IMR-90 (cell line): ENCODE data around the gene ERMN. TPM values are rescaled to one million over a fixed set of nuclear protein-coding genes. Genes with fewer than 3 reads are reported as not detected.

ENCODE experiments used
- ATAC-seq: fragments of 200-7000 bp; cut with Tn5 transposase; 2 replicates; pipeline ENCODE4 v1.9.1; 2020; ENCODE audit warnings: low read depth, mild to moderate bottlenecking, moderate library complexity
- BruUV-seq: library from RNA; stranded (reverse); fragments of 400-500 nt; replicated peaks from 2 replicates; lab custom pipeline; 2021; lab: Mats Ljungman, UMichigan
- CTCF ChIA-PET: fragments of 300-600 bp; formaldehyde crosslinking; extraction: SDS; loops from one replicate; lab custom pipeline; 2021; ENCODE audit warnings: antibody characterized with exemption; lab: Yijun Ruan, JAX
- POLR2A ChIA-PET: fragments of 300-600 bp; sonication (Branson Sonifier 250); formaldehyde crosslinking; loops from one replicate; lab custom pipeline; 2022; ENCODE audit warnings: antibody characterized with exemption; ENCODE audit not compliant: unreplicated experiment; lab: Charles Lee
- DNase-seq: peaks from one replicate; pipeline ENCODE4 v3.0.0; 2013
- H2AFZ ChIP-seq: replicated peaks from 2 replicates; pipeline ENCODE3; 2013; ENCODE audit warnings: low read length, mild to moderate bottlenecking; ENCODE audit not compliant: poor library complexity
- H2AK5ac ChIP-seq: 2 replicates; pipeline ENCODE4 v1.6.1; 2013; ENCODE audit warnings: low read depth, low read length, inconsistent platforms
- H2AK9ac ChIP-seq: replicated peaks from 2 replicates; pipeline ENCODE3; 2013; ENCODE audit warnings: mild to moderate bottlenecking, low read depth, low read length, moderate library complexity; ENCODE audit not compliant: poor library complexity
- H2BK120ac ChIP-seq: 2 replicates; pipeline ENCODE4 v1.6.1; 2013; ENCODE audit warnings: low read depth, low read length, inconsistent platforms
- H2BK15ac ChIP-seq: 3 replicates; pipeline ENCODE4 v1.6.1; 2013; ENCODE audit warnings: low read depth, low read length, inconsistent platforms
- H2BK20ac ChIP-seq: 2 replicates; pipeline ENCODE4 v1.6.1; 2013; ENCODE audit warnings: low read depth, mild to moderate bottlenecking, inconsistent platforms, low read length, moderate library complexity
- H2BK5ac ChIP-seq: 2 replicates; pipeline ENCODE4 v1.6.1; 2013; ENCODE audit warnings: mild to moderate bottlenecking, low read depth, low read length, inconsistent platforms; ENCODE audit not compliant: poor library complexity, severe bottlenecking
- H3K14ac ChIP-seq: replicated peaks from 2 replicates; pipeline ENCODE4 v1.6.1; 2013; ENCODE audit warnings: low read depth, low read length, inconsistent platforms
- H3K18ac ChIP-seq: 2 replicates; pipeline ENCODE4 v1.6.1; 2013; ENCODE audit warnings: low read depth, low read length, control low read depth
- H3K23ac ChIP-seq: 2 replicates; pipeline ENCODE4 v1.6.1; 2013; ENCODE audit warnings: low read depth, low read length, inconsistent platforms
- H3K27ac ChIP-seq: 2 replicates; pipeline ENCODE4 v1.5.1; 2013; ENCODE audit warnings: mild to moderate bottlenecking, control low read depth, low read length; ENCODE audit not compliant: insufficient read depth
- H3K27me3 ChIP-seq: 2 replicates; pipeline ENCODE4 v1.6.1; 2013; ENCODE audit warnings: low read length; ENCODE audit not compliant: control insufficient read depth, insufficient read depth
- H3K36me3 ChIP-seq: 2 replicates; pipeline ENCODE4 v1.6.1; 2013; ENCODE audit warnings: low read length, mixed read lengths; ENCODE audit not compliant: control insufficient read depth, insufficient read depth
- H3K4ac ChIP-seq: 2 replicates; pipeline ENCODE4 v1.6.1; 2013; ENCODE audit warnings: low read depth, low read length, inconsistent platforms
- H3K4me1 ChIP-seq: 2 replicates; pipeline ENCODE4 v1.6.1; 2013; ENCODE audit warnings: low read length, mixed read lengths; ENCODE audit not compliant: control insufficient read depth, insufficient read depth
- H3K4me2 ChIP-seq: 2 replicates; pipeline ENCODE4 v1.6.1; 2013; ENCODE audit warnings: low read depth, mild to moderate bottlenecking, control low read depth, low read length, moderate library complexity
- H3K4me3 ChIP-seq: 2 replicates; pipeline ENCODE4 v1.5.1; 2013; ENCODE audit warnings: low read depth, mild to moderate bottlenecking, control low read depth, low read length, moderate library complexity; ENCODE audit not compliant: insufficient read depth
- H3K56ac ChIP-seq: 2 replicates; pipeline ENCODE4 v1.6.1; 2013; ENCODE audit warnings: low read length, inconsistent platforms; ENCODE audit not compliant: insufficient read depth; ENCODE audit errors: extremely low read depth
- H3K79me1 ChIP-seq, 2 experiments: 2 replicates each; pipeline ENCODE4 v1.6.1; 2013; ENCODE audit warnings: low read length in 2 of 2, inconsistent platforms in 1 of 2, low read depth in 1 of 2
- H3K9ac ChIP-seq: 2 replicates; pipeline ENCODE4 v1.6.1; 2013; ENCODE audit warnings: low read depth, low read length, control low read depth
- H3K9me1 ChIP-seq: 2 replicates; pipeline ENCODE4 v1.6.1; 2013; ENCODE audit warnings: low read length, inconsistent platforms; ENCODE audit not compliant: insufficient read depth
- H3K9me3 ChIP-seq: 2 replicates; pipeline ENCODE4 v1.6.1; 2013; ENCODE audit warnings: low read length; ENCODE audit not compliant: control insufficient read depth, insufficient read depth
- H4K20me1 ChIP-seq: 2 replicates; pipeline ENCODE4 v1.6.1; 2013; ENCODE audit warnings: low read length, inconsistent platforms; ENCODE audit not compliant: insufficient read depth
- H4K5ac ChIP-seq: 2 replicates; pipeline ENCODE4 v1.6.1; 2013; ENCODE audit warnings: mild to moderate bottlenecking, low read depth, low read length, control low read depth
- H4K8ac ChIP-seq, 2 experiments: 2 replicates each; pipeline ENCODE4 v1.6.1; 2013; ENCODE audit warnings: low read depth in 2 of 2, low read length in 2 of 2, control low read depth in 1 of 2, inconsistent platforms in 1 of 2
- H4K91ac ChIP-seq: 2 replicates; pipeline ENCODE4 v1.6.1; 2013; ENCODE audit warnings: low read depth, low read length, inconsistent platforms; ENCODE audit not compliant: insufficient read depth
- BHLHE40 ChIP-seq: fragments of 150-350 bp; IDR thresholded peaks from 2 replicates; pipeline ENCODE4 v1.6.1; 2016; ENCODE audit warnings: mild to moderate bottlenecking, low read depth, low read length
- CEBPB ChIP-seq: IDR thresholded peaks from 2 replicates; pipeline ENCODE4 v1.6.1; 2012; ENCODE audit warnings: low read depth, low read length, improper control_type of control experiment
- CHD1 ChIP-seq: IDR thresholded peaks from 2 replicates; pipeline ENCODE4 v1.6.1; 2012; ENCODE audit warnings: low read depth, low read length, improper control_type of control experiment
- FOS ChIP-seq: fragments of 150-350 bp; IDR thresholded peaks from 2 replicates; pipeline ENCODE4 v1.6.1; 2016; ENCODE audit warnings: low read depth, low read length
- MAFK ChIP-seq: IDR thresholded peaks from 2 replicates; pipeline ENCODE4 v1.6.1; 2012; ENCODE audit warnings: low read depth, low read length, improper control_type of control experiment
- MAZ ChIP-seq: IDR thresholded peaks from 2 replicates; pipeline ENCODE4 v1.6.1; 2012; ENCODE audit warnings: low read depth, mild to moderate bottlenecking, low read length, improper control_type of control experiment, moderate library complexity, borderline replicate concordance
- MXI1 ChIP-seq: IDR thresholded peaks from 2 replicates; pipeline ENCODE4 v1.6.1; 2012; ENCODE audit warnings: low read depth, mild to moderate bottlenecking, low read length, moderate library complexity, borderline replicate concordance
- NFE2L2 ChIP-seq: fragments of 150-350 bp; IDR thresholded peaks from 2 replicates; pipeline ENCODE4 v1.6.1; 2016; ENCODE audit warnings: low read depth, mild to moderate bottlenecking, low read length
- POLR2A ChIP-seq: IDR thresholded peaks from 2 replicates; pipeline ENCODE4 v1.6.1; 2012; ENCODE audit warnings: mild to moderate bottlenecking, low read depth, low read length
- RAD21 ChIP-seq: IDR thresholded peaks from 2 replicates; pipeline ENCODE4 v1.6.1; 2012; ENCODE audit warnings: low read length, improper control_type of control experiment
- RCOR1 ChIP-seq: IDR thresholded peaks from 2 replicates; pipeline ENCODE4 v1.6.1; 2012; ENCODE audit warnings: mild to moderate bottlenecking, low read length, improper control_type of control experiment; ENCODE audit not compliant: insufficient replicate concordance
- RFX5 ChIP-seq: IDR thresholded peaks from 2 replicates; pipeline ENCODE4 v1.8.0; 2012; ENCODE audit warnings: low read depth, mild to moderate bottlenecking, low read length, moderate library complexity
- SMC3 ChIP-seq: fragments of 150-350 bp; IDR thresholded peaks from 2 replicates; pipeline ENCODE4 v1.6.1; 2016; ENCODE audit warnings: low read depth, mild to moderate bottlenecking, antibody characterized with exemption, low read length, moderate library complexity
- WGBS, 2 experiments: methylation state at CpG; one replicate each; pipeline versions ENCODE4 v1.1.5 to v1.1.7; 2013; ENCODE audit warnings: missing lambda C conversion rate in 2 of 2; ENCODE audit not compliant: insufficient read length in 1 of 2; ENCODE audit errors: extremely low coverage in 2 of 2; 5-methylcytosine and 5-hydroxymethylcytosine counted together
- dilution Hi-C: fragments of 300-500 bp; cut with HindIII; formaldehyde crosslinking; loops from one replicate; pipeline ENCODE4 v1.14.3; 2018; ENCODE audit warnings: low sequenced_read_pairs; ENCODE audit not compliant: unreplicated experiment
- in situ Hi-C: fragments of 300-500 bp; cut with MboI; formaldehyde crosslinking; loops from 3 replicates; pipeline ENCODE4 v1.14.3; 2019; ENCODE audit warnings: low sequenced_read_pairs, inconsistent platforms, mixed read lengths
- intact Hi-C: fragments of 100-400 bp; cut with micrococcal nuclease; formaldehyde crosslinking; loops from 2 replicates; pipeline ENCODE4 v1.10.0; 2022
- polyA plus RNA-seq, 3 experiments: library from polyadenylated mRNA; depleted of rRNA; stranded (reverse); fragments of >200 nt; gene quantifications; 2 replicates each; pipeline ENCODE4 v1.2.3, GENCODE V29; 2012; ENCODE audit warnings: low replicate concordance in 1 of 3
- total RNA-seq: library from RNA; depleted of rRNA; stranded (reverse); fragments of >200 nt; gene quantifications from 2 replicates; pipeline ENCODE4 v1.2.3, GENCODE V29; 2012
- TF ChIP-seq, protein P1 (sequence below): conservative IDR thresholded peaks from 2 replicates; pipeline ENCODE4 v1.5.1; 2012; ENCODE audit warnings: mild to moderate bottlenecking, low read depth, low read length, improper control_type of control experiment
- TF ChIP-seq, protein P2 (sequence below): fragments of 150-350 bp; IDR thresholded peaks from 2 replicates; pipeline ENCODE4 v1.6.1; 2017; ENCODE audit warnings: mild to moderate bottlenecking, antibody characterized with exemption, low read length, low read depth
- TF ChIP-seq, protein P3 (sequence below): fragments of 150-350 bp; IDR thresholded peaks from 2 replicates; pipeline ENCODE4 v1.6.1; 2016; ENCODE audit warnings: low read depth, mild to moderate bottlenecking, low read length, moderate library complexity, borderline replicate concordance

ERMN gene
- total and polyA plus RNA-seq, 2 of the 4 experiments (the other 2 are of a cell fraction) = not detected

DNA sequence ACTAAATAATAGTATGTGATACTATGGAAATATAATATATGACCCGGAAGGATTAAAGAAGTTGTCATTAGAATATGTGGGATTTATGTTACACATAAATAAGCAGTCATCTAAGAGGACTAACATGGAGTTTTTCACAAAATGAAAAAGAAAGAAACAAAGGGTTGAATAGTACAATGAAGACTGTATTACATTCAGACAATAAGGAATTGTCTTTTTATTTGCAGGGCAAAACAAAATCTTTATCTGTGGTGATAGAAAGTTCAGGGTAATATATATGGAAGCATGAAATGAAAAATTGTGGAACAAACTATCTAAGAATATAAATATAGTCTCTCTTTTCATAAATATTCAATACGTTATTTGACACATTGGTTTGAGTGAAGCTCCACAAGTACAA, 5.8 kb downstream of the ERMN start:
- H4K20me1 ChIP-seq = no peaks in the 10 kb centered on the region
- H2AFZ ChIP-seq = no peak overlapping the region
- TF ChIP-seq POLR2A (no peak), CHD1 (no peak), RCOR1 (no peak), MAZ (no peak), CEBPB (no peak), BHLHE40 (no peak), MAFK (no peak), SMC3 (no peak), MXI1 (no peak), RAD21 (no peak), FOS (no peak), RFX5 (no peak), NFE2L2 (no peak)
- TF ChIP-seq, protein P1, sequence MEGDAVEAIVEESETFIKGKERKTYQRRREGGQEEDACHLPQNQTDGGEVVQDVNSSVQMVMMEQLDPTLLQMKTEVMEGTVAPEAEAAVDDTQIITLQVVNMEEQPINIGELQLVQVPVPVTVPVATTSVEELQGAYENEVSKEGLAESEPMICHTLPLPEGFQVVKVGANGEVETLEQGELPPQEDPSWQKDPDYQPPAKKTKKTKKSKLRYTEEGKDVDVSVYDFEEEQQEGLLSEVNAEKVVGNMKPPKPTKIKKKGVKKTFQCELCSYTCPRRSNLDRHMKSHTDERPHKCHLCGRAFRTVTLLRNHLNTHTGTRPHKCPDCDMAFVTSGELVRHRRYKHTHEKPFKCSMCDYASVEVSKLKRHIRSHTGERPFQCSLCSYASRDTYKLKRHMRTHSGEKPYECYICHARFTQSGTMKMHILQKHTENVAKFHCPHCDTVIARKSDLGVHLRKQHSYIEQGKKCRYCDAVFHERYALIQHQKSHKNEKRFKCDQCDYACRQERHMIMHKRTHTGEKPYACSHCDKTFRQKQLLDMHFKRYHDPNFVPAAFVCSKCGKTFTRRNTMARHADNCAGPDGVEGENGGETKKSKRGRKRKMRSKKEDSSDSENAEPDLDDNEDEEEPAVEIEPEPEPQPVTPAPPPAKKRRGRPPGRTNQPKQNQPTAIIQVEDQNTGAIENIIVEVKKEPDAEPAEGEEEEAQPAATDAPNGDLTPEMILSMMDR = no peak
- TF ChIP-seq, protein P2, sequence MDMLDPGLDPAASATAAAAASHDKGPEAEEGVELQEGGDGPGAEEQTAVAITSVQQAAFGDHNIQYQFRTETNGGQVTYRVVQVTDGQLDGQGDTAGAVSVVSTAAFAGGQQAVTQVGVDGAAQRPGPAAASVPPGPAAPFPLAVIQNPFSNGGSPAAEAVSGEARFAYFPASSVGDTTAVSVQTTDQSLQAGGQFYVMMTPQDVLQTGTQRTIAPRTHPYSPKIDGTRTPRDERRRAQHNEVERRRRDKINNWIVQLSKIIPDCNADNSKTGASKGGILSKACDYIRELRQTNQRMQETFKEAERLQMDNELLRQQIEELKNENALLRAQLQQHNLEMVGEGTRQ = no peak
- TF ChIP-seq, protein P3, sequence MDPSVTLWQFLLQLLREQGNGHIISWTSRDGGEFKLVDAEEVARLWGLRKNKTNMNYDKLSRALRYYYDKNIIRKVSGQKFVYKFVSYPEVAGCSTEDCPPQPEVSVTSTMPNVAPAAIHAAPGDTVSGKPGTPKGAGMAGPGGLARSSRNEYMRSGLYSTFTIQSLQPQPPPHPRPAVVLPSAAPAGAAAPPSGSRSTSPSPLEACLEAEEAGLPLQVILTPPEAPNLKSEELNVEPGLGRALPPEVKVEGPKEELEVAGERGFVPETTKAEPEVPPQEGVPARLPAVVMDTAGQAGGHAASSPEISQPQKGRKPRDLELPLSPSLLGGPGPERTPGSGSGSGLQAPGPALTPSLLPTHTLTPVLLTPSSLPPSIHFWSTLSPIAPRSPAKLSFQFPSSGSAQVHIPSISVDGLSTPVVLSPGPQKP = no peak
- H3K27ac ChIP-seq = no peak overlapping the region
- no peak overlapping the region for H3K18ac ChIP-seq
- H3K4me2 ChIP-seq = no peak overlapping the region
- no peaks in the 10 kb centered on the region for H3K4me1 ChIP-seq
- ChIA-PET POLR2A (no interaction called here), CTCF (no interaction called here)
- no peak overlapping the region for H2BK20ac ChIP-seq
- H2AK5ac ChIP-seq = no peak overlapping the region
- no peak overlapping the region for H2BK120ac ChIP-seq
- H3K4me3 ChIP-seq = no peak overlapping the region
- H3K9me1 ChIP-seq = no peaks in the 10 kb centered on the region
- H3K14ac ChIP-seq = no peak overlapping the region
- no peak for ATAC-seq
- H2BK15ac ChIP-seq = no peak overlapping the region
- no peak overlapping the region for H3K9ac ChIP-seq
- H3K23ac ChIP-seq = no peak overlapping the region
- dilution Hi-C loops = no loop called here
- H3K79me1 ChIP-seq = no peaks in the 10 kb centered on the region
- no peak overlapping the region for H4K8ac ChIP-seq
- H2AK9ac ChIP-seq = no peak overlapping the region
- in situ Hi-C loops = no loop called here
- no peak overlapping the region for H4K5ac ChIP-seq
- H3K27me3 ChIP-seq = no peaks in the 10 kb centered on the region
- no peak overlapping the region for H3K56ac ChIP-seq
- no peak overlapping the region for H3K4ac ChIP-seq
- H2BK5ac ChIP-seq = no peak overlapping the region
- H3K9me3 ChIP-seq = no peaks in the 10 kb centered on the region
- H3K36me3 ChIP-seq = no peaks in the 10 kb centered on the region
- WGBS, 2 experiments = no CpG with 5 or more reads among the region's 2 CpGs
- no peak for DNase-seq
- H4K91ac ChIP-seq = no peak overlapping the region
- intact Hi-C loops = no loop called here
- no TSS peak for BruUV-seq
